GM12892 (cell line): Measurements from ENCODE around the gene MANBA.

Experiments used
- POLR2A ChIP-seq: IDR thresholded peaks from 2 replicates; pipeline ENCODE4 v1.6.1; 2011; ENCODE audit warnings: low read depth, low read length, control low read depth
- POLR2AphosphoS5 ChIP-seq: IDR thresholded peaks from 2 replicates; pipeline ENCODE4 v1.6.1; 2011; ENCODE audit warnings: low read depth, low read length, control low read depth
- TAF1 ChIP-seq: IDR thresholded peaks from 2 replicates; pipeline ENCODE4 v1.6.1; 2011; ENCODE audit warnings: low read depth, mild to moderate bottlenecking, control low read depth, low read length, borderline replicate concordance

DNA sequence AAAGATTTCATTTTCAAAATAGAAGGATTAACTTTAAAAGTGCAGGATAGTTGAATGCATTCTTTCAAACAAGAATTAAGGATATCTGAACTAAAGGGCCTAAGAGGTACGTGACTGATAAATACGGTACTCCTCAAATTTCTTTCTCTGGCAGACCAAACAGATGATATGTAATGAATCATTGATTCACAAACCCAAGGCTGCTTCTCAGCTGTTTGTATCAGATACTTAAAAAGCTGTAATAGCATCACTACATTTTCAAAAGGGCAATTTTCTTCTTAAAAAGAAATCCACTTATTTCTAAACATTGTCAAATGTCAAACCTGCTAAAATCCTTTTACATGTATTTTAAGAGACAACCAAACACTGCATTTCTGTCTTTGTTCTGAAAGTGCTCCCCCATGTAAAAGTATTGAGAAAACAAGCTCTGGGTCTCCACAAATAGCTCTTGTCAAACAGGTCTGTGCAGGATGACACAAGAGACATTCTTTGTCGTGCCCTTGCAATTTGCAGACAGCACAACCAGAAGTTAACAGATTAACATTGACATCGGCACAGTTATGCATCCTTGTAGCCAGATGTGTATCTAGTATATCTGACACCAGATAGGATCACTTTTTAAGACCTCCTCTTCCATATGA is 82.0 kb downstream of the MANBA start:
- no peak for TF ChIP-seq TAF1
- no peak for TF ChIP-seq POLR2A
- no peak for TF ChIP-seq POLR2AphosphoS5
